K562 (cell line): ENCODE measurements around the gene MBP. TPM values are rescaled to one million over a fixed set of nuclear protein-coding genes. Genes with fewer than 3 reads are reported as not detected.

Source experiments
- MYC ChIP-seq, 2 experiments: fragments of 250-450 bp in 1 of 2; sonication (Bioruptor Pico) in 1 of 2; IDR thresholded peaks; 2 replicates each; pipeline versions ENCODE4 v1.5.1 to v1.6.1; 2012 to 2021; ENCODE audit warnings: low read depth in 2 of 2, borderline replicate concordance in 1 of 2, improper control_type of control experiment in 1 of 2, low read length in 1 of 2, mild to moderate bottlenecking in 1 of 2, moderate library complexity in 1 of 2
- NCOA2 ChIP-seq, 2 experiments: fragments of 450-650 bp; IDR thresholded peaks; 2 replicates each; pipeline ENCODE4 v1.6.1; 2018; ENCODE audit warnings: mild to moderate bottlenecking in 2 of 2, moderate library complexity in 1 of 2; ENCODE audit not compliant: partially characterized antibody in 2 of 2
- U2AF2 ChIP-seq: fragments of 200-400 bp; formaldehyde crosslinking; optimal IDR thresholded peaks from 2 replicates; pipeline ENCODE3; 2017; ENCODE audit warnings: low read depth, mild to moderate bottlenecking, low read length
- ZKSCAN1 ChIP-seq: fragments of 150-350 bp; IDR thresholded peaks from 2 replicates; pipeline ENCODE4 v1.6.1; 2016; ENCODE audit warnings: low read depth, low read length
- ZNF717 ChIP-seq: fragments of 250-450 bp; sonication (Bioruptor Pico); IDR thresholded peaks from 2 replicates; pipeline ENCODE4 v1.5.0; 2021
- polyA plus RNA-seq, 8 experiments: library from polyadenylated mRNA; depleted of rRNA in 4 of 8; stranded (reverse) in 5 of 8; unstranded in 3 of 8; fragments of >200 nt; fragmentation: Nextera tagmentation in 2 of 8; fragmentation: Illumina TruSeq in 1 of 8; extraction: Ambion mirVana in 2 of 8; extraction: Trizol in 1 of 8; gene quantifications; 2 replicates each; pipeline versions ENCODE4 v1.2.1 to v1.2.3, GENCODE V29; 2011 to 2014; ENCODE audit warnings: inconsistent platforms in 1 of 8, missing spikeins in 1 of 8
- total RNA-seq, 7 experiments: library from RNA; depleted of rRNA in 6 of 7; stranded (reverse); fragments of >200 nt in 6 of 7; fragmentation: Illumina TruSeq in 2 of 7; extraction: Trizol in 2 of 7; gene quantifications; 2 replicates each; pipeline versions ENCODE4 v1.2.1 to v1.2.3, GENCODE V29; 2011 to 2021; ENCODE audit warnings: low replicate concordance in 1 of 7
- TF ChIP-seq, protein P1 (sequence below): sonication (generic); formaldehyde crosslinking; IDR thresholded peaks from 2 replicates; pipeline ENCODE4 v1.8.0; 2022; ENCODE audit warnings: missing genetic modification reagents, mild to moderate bottlenecking, borderline replicate concordance
- TF ChIP-seq, protein P2 (sequence below): IDR thresholded peaks from 3 replicates; pipeline ENCODE4 v1.6.1; 2011; ENCODE audit warnings: borderline replicate concordance, mild to moderate bottlenecking; ENCODE audit not compliant: insufficient read length, insufficient read depth
- TF ChIP-seq, protein P3 (sequence below), 2 experiments: fragments of 450-650 bp; IDR thresholded peaks; 2 replicates each; pipeline ENCODE4 v1.6.1; 2018; ENCODE audit warnings: mild to moderate bottlenecking in 2 of 2, low read depth in 1 of 2; ENCODE audit not compliant: partially characterized antibody in 2 of 2

MBP gene
- total and polyA plus RNA-seq, 9 of the 15 experiments (the other 6 are each of a cell fraction or from before 2014, with no cell fraction given), result 0.09 TPM; not detected in 8

DNA sequence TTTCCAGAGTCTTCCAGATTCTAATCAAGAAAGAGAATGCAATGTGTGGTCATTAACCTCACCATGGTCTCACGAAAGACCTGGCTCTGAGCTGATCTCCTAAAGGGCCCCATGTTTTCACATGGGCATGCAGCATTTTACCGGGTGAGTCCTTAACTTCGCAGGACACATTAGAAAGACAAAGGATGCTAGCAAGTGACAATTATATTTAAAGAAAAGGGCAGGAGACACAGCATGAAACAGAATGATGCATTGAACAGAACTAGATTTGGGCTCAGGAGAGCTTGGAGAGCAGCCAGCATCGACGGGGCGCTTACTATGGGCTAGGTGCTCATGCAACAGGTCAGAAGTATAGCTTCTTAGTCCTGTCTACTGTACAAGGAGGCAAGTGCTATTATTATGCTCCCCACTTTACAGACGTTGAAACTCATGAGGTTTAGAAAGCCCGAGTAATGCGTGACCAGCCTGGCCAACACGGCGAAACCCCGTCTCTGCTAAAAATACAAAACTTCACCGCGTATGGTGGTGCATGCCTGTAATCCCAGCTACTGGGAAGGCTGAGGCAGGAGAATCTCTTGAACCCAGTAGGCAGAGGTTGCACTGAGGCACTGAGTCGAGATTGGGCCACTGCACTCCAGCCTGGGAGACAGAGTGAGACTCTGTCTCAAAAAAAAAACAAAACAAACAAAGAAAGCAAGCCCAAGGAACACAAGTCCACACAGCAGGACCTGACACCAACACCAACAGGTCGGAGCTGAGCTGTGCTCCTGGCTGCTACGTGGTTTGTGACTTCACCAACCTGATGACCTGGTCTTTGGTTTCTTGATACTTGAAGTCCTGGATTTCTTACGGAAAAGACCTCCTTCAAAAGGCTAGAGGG lies 16.1 kb downstream of the MBP start (continued):
- TF ChIP-seq, protein P1, sequence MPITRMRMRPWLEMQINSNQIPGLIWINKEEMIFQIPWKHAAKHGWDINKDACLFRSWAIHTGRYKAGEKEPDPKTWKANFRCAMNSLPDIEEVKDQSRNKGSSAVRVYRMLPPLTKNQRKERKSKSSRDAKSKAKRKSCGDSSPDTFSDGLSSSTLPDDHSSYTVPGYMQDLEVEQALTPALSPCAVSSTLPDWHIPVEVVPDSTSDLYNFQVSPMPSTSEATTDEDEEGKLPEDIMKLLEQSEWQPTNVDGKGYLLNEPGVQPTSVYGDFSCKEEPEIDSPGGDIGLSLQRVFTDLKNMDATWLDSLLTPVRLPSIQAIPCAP, result no peak
- TF ChIP-seq, protein P2, sequence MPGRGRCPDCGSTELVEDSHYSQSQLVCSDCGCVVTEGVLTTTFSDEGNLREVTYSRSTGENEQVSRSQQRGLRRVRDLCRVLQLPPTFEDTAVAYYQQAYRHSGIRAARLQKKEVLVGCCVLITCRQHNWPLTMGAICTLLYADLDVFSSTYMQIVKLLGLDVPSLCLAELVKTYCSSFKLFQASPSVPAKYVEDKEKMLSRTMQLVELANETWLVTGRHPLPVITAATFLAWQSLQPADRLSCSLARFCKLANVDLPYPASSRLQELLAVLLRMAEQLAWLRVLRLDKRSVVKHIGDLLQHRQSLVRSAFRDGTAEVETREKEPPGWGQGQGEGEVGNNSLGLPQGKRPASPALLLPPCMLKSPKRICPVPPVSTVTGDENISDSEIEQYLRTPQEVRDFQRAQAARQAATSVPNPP, result no peak
- TF ChIP-seq ZKSCAN1 (no peak), U2AF2 (no peak), MYC (IDR thresholded peaks at IDR 0.05; ENCODE audit: low read depth, low read length) (no peak), MYC (CRISPR knock-in tag; IDR thresholded peaks at IDR 0.05; ENCODE audit: borderline replicate concordance, low read depth) (no peak), ZNF717 (CRISPR knock-in tag) (no peak), NCOA2 (IDR thresholded peaks at IDR 0.05; ENCODE audit: partially characterized antibody in 2 of 2) (no peak)
- TF ChIP-seq, protein P3, sequence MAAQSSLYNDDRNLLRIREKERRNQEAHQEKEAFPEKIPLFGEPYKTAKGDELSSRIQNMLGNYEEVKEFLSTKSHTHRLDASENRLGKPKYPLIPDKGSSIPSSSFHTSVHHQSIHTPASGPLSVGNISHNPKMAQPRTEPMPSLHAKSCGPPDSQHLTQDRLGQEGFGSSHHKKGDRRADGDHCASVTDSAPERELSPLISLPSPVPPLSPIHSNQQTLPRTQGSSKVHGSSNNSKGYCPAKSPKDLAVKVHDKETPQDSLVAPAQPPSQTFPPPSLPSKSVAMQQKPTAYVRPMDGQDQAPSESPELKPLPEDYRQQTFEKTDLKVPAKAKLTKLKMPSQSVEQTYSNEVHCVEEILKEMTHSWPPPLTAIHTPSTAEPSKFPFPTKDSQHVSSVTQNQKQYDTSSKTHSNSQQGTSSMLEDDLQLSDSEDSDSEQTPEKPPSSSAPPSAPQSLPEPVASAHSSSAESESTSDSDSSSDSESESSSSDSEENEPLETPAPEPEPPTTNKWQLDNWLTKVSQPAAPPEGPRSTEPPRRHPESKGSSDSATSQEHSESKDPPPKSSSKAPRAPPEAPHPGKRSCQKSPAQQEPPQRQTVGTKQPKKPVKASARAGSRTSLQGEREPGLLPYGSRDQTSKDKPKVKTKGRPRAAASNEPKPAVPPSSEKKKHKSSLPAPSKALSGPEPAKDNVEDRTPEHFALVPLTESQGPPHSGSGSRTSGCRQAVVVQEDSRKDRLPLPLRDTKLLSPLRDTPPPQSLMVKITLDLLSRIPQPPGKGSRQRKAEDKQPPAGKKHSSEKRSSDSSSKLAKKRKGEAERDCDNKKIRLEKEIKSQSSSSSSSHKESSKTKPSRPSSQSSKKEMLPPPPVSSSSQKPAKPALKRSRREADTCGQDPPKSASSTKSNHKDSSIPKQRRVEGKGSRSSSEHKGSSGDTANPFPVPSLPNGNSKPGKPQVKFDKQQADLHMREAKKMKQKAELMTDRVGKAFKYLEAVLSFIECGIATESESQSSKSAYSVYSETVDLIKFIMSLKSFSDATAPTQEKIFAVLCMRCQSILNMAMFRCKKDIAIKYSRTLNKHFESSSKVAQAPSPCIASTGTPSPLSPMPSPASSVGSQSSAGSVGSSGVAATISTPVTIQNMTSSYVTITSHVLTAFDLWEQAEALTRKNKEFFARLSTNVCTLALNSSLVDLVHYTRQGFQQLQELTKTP (IDR thresholded peaks at IDR 0.05; ENCODE audit: low read depth in 1 of 2, partially characterized antibody in 2 of 2), result no peak
